SK-N-SH (cell line): ENCODE results near the gene AFAP1. TPM values are rescaled to one million over a fixed set of nuclear protein-coding genes. Genes with fewer than 3 reads are reported as not detected.

Source experiments
- CTCF ChIA-PET: fragments of 300-600, 350-600 bp; formaldehyde crosslinking; extraction: SDS; loops from one replicate; lab custom pipeline; 2021; lab: Yijun Ruan, JAX
- POLR2A ChIA-PET: fragments of 350-600 bp; sonication (Branson Sonifier 250); formaldehyde crosslinking; extraction: SDS; loops from one replicate; lab custom pipeline; 2020; ENCODE audit warnings: antibody characterized with exemption, inconsistent platforms; lab: Yijun Ruan, JAX
- DNase-seq: peaks from one replicate; pipeline ENCODE4 v3.0.0; 2012
- H2AFZ ChIP-seq: fragments of 200-600 bp; sonication (generic); 2 replicates; pipeline ENCODE4 v1.8.1; 2016; ENCODE audit warnings: antibody characterized with exemption, mild to moderate bottlenecking, low read depth
- H3F3A ChIP-seq: fragments of 200-600 bp; sonication (generic); replicated peaks from 2 replicates; pipeline ENCODE3; 2016; ENCODE audit warnings: antibody characterized with exemption, mild to moderate bottlenecking; ENCODE audit not compliant: insufficient read depth
- H3K27ac ChIP-seq, 2 experiments: fragments of 200-500 bp in 1 of 2; fragments of 200-600 bp in 1 of 2; sonication (Bioruptor generic) in 1 of 2; sonication (generic), shearing (Covaris generic) in 1 of 2; 2 replicates each; pipeline versions ENCODE4 v1.5.1 to v1.6.1; 2014 to 2016; ENCODE audit warnings: low read depth in 2 of 2, inconsistent platforms in 1 of 2, low read length in 1 of 2, mild to moderate bottlenecking in 1 of 2, mixed read lengths in 1 of 2
- H3K27me3 ChIP-seq: fragments of 200-600 bp; sonication (generic), shearing (Covaris generic); 2 replicates; pipeline ENCODE4 v1.6.1; 2016; ENCODE audit warnings: mixed run types; ENCODE audit not compliant: insufficient read depth
- H3K36me3 ChIP-seq, 2 experiments: fragments of 200-500 bp in 1 of 2; fragments of 200-600 bp in 1 of 2; sonication (Bioruptor generic) in 1 of 2; sonication (generic) in 1 of 2; replicated peaks in 1 of 2; 2 replicates each; pipeline versions ENCODE3 to v1.5.1; 2014 to 2016; ENCODE audit warnings: low read length in 1 of 2, mild to moderate bottlenecking in 1 of 2; ENCODE audit not compliant: insufficient read depth in 2 of 2, control insufficient read depth in 1 of 2
- H3K4me1 ChIP-seq, 2 experiments: fragments of 200-500 bp in 1 of 2; fragments of 200-600 bp in 1 of 2; sonication (Bioruptor generic) in 1 of 2; sonication (generic), shearing (Covaris generic) in 1 of 2; 2 replicates each; pipeline versions ENCODE4 v1.5.1 to v1.6.1; 2014 to 2016; ENCODE audit warnings: low read depth in 1 of 2, low read length in 1 of 2, mixed run types in 1 of 2; ENCODE audit not compliant: insufficient read depth in 2 of 2, control insufficient read depth in 1 of 2
- H3K4me2 ChIP-seq: fragments of 200-600 bp; sonication (generic), shearing (Covaris generic); 2 replicates; pipeline ENCODE4 v1.6.1; 2017; ENCODE audit warnings: mixed run types
- H3K4me3 ChIP-seq, 2 experiments: fragments of 200-500 bp in 1 of 2; fragments of 200-600 bp in 1 of 2; sonication (Bioruptor generic) in 1 of 2; sonication (generic), shearing (Covaris generic) in 1 of 2; 2 replicates each; pipeline versions ENCODE4 v1.5.1 to v1.8.1; 2014 to 2016; ENCODE audit warnings: low read depth in 2 of 2, inconsistent platforms in 1 of 2, low read length in 1 of 2, mild to moderate bottlenecking in 1 of 2, mixed read lengths in 1 of 2, moderate library complexity in 1 of 2
- H3K79me2 ChIP-seq: fragments of 200-600 bp; sonication (generic); 2 replicates; pipeline ENCODE4 v1.8.1; 2017; ENCODE audit warnings: mild to moderate bottlenecking; ENCODE audit not compliant: insufficient read depth
- H3K9ac ChIP-seq: fragments of 200-600 bp; sonication (generic); 2 replicates; pipeline ENCODE4 v1.6.1; 2017; ENCODE audit warnings: mixed run types
- H3K9me2 ChIP-seq: fragments of 200-600 bp; sonication (generic); 2 replicates; pipeline ENCODE4 v1.6.1; 2017; ENCODE audit warnings: mixed run types
- H3K9me3 ChIP-seq: fragments of 200-600 bp; sonication (generic); 2 replicates; pipeline ENCODE4 v1.6.1; 2017; ENCODE audit warnings: mixed run types, mild to moderate bottlenecking, moderate library complexity
- H4K20me1 ChIP-seq: fragments of 200-600 bp; sonication (generic); 2 replicates; pipeline ENCODE4 v1.6.1; 2017; ENCODE audit warnings: mild to moderate bottlenecking, mixed run types; ENCODE audit not compliant: insufficient read depth
- ELF1 ChIP-seq: IDR thresholded peaks from 2 replicates; pipeline ENCODE4 v1.4.0; 2012
- GATA2 ChIP-seq: sonication (generic); formaldehyde crosslinking; IDR thresholded peaks from 2 replicates; pipeline ENCODE4 v1.5.0; 2020; ENCODE audit warnings: mild to moderate bottlenecking, missing genetic modification reagents
- JUND ChIP-seq: IDR thresholded peaks from 2 replicates; pipeline ENCODE4 v1.4.0; 2012
- MEF2A ChIP-seq: IDR thresholded peaks from 2 replicates; pipeline ENCODE4 v1.4.0; 2012; ENCODE audit warnings: low read depth, borderline replicate concordance
- MXI1 ChIP-seq: IDR thresholded peaks from 2 replicates; pipeline ENCODE4 v1.6.1; 2012; ENCODE audit warnings: mild to moderate bottlenecking, low read depth, low read length, improper control_type of control experiment
- PBX3 ChIP-seq: IDR thresholded peaks from 2 replicates; pipeline ENCODE4; 2012
- POLR2AphosphoS5 ChIP-seq: IDR thresholded peaks from 2 replicates; pipeline ENCODE4 v1.6.1; 2012; ENCODE audit warnings: low read depth, low read length
- RAD21 ChIP-seq: IDR thresholded peaks from 2 replicates; pipeline ENCODE4 v1.6.1; 2012; ENCODE audit warnings: mild to moderate bottlenecking, low read length
- RCOR1 ChIP-seq: fragments of 150-350 bp; IDR thresholded peaks from 2 replicates; pipeline ENCODE4 v1.6.1; 2017; ENCODE audit warnings: antibody characterized with exemption, low read length
- REST ChIP-seq: IDR thresholded peaks from 2 replicates; pipeline ENCODE4 v1.6.1; 2012; ENCODE audit warnings: mild to moderate bottlenecking, low read depth, low read length, moderate library complexity
- RFX5 ChIP-seq: IDR thresholded peaks from 2 replicates; pipeline ENCODE4 v1.6.1; 2012; ENCODE audit warnings: mild to moderate bottlenecking, improper control_type of control experiment, low read length
- SIN3A ChIP-seq: IDR thresholded peaks from 2 replicates; pipeline ENCODE4 v1.6.1; 2012; ENCODE audit warnings: low read depth, mild to moderate bottlenecking, low read length, moderate library complexity, borderline replicate concordance
- TAF1 ChIP-seq: IDR thresholded peaks from 2 replicates; pipeline ENCODE4 v1.6.1; 2012; ENCODE audit warnings: low read depth, mild to moderate bottlenecking, low read length, moderate library complexity, borderline replicate concordance
- TCF12 ChIP-seq: IDR thresholded peaks from 2 replicates; pipeline ENCODE4 v1.4.0; 2012
- YY1 ChIP-seq: IDR thresholded peaks from 2 replicates; pipeline ENCODE4 v1.4.0; 2012; ENCODE audit warnings: low read depth, mild to moderate bottlenecking
- WGBS: methylation state at CpG from one replicate; pipeline ENCODE4 v1.1.6; 2017; ENCODE audit warnings: low lambda C conversion rate; 5-methylcytosine and 5-hydroxymethylcytosine counted together
- polyA plus RNA-seq, 3 experiments: library from polyadenylated mRNA; depleted of rRNA; stranded (reverse); fragments of >200 nt; gene quantifications; 2 replicates each; pipeline ENCODE4 v1.2.3, GENCODE V29; 2012
- TF ChIP-seq, protein P1 (sequence below): IDR thresholded peaks from 2 replicates; pipeline ENCODE4 v1.4.0; 2012; ENCODE audit warnings: low read depth, borderline replicate concordance
- TF ChIP-seq, protein P2 (sequence below): fragments of 150-350 bp; IDR thresholded peaks from 2 replicates; pipeline ENCODE4 v1.6.1; 2017; ENCODE audit warnings: antibody characterized with exemption, low read length, low read depth, borderline replicate concordance

AFAP1 gene
- polyA plus RNA-seq, 1 of the 3 experiments (the other 2 are of a cell fraction): 67.9 TPM

DNA sequence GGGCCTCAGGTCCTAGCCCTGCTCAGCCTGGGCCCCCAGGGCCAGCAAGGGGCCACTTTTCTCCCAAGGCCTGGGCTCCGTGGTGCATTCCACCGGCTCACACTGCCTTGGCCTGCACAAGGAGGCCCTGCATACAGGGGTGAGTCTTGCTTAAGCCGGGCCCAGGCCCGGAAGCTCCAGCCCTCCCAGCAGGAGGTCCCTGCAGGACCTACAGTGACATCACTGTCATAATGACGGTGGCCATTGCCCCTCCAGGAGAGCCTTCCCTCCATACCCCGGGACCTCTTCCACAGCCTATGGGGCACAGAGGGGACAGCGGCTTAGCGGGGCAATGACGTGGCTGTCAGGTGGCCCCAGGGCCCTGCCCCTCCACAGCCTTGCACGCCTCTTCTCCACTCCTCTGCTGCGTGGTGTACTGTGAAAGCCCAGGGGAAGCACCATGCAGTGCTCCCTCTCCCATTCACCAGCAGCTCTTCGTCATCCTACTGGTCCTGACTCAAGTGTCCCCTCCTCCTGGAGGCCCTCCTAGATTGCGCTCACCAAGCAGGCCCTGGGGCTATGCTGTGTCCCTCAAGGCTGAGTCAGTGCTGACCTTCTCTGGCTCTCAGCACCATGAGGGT lies 32.3 kb upstream of the AFAP1 start (continued):
- TF ChIP-seq PBX3 (no peak), RAD21 (no peak), TAF1 (no peak), MEF2A (no peak), GATA2 (CRISPR knock-in tag) (no peak)
- TF ChIP-seq, all 33 proteins: peak for 0

DNA sequence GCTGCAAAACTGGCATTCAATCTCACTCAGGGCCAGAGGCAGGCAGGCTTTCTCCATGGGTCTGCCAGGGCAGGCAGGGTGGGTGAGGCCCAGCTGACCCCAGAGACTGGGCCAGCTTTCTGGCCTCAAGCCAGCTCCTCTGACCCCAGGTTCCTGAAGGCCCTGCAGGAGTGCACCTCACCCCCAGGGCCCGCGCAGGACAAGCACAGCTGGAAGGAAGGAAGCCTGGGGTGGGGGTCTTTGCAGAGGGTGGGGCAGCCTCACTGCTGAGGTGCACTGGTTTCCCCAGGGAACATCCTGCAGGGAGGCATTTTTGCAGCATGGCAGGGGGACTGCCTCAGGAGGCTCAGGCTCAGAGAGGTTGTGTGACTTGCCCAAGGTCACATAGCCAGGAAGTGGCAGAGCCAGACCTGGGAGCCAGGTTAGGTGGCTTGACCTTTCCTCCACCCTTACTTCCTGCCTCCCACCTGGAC lies 31.5 kb upstream of the AFAP1 start:
- TF ChIP-seq SIN3A (no peak), TCF12 (no peak), RFX5 (no peak), JUND (no peak), GATA2 (CRISPR knock-in tag) (no peak), POLR2AphosphoS5 (no peak), YY1 (no peak), REST (no peak), MXI1 (no peak), RCOR1 (no peak), MEF2A (no peak), ELF1 (no peak)
- TF ChIP-seq, protein P1, sequence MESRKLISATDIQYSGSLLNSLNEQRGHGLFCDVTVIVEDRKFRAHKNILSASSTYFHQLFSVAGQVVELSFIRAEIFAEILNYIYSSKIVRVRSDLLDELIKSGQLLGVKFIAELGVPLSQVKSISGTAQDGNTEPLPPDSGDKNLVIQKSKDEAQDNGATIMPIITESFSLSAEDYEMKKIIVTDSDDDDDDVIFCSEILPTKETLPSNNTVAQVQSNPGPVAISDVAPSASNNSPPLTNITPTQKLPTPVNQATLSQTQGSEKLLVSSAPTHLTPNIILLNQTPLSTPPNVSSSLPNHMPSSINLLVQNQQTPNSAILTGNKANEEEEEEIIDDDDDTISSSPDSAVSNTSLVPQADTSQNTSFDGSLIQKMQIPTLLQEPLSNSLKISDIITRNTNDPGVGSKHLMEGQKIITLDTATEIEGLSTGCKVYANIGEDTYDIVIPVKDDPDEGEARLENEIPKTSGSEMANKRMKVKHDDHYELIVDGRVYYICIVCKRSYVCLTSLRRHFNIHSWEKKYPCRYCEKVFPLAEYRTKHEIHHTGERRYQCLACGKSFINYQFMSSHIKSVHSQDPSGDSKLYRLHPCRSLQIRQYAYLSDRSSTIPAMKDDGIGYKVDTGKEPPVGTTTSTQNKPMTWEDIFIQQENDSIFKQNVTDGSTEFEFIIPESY: no peak
- TF ChIP-seq, protein P2, sequence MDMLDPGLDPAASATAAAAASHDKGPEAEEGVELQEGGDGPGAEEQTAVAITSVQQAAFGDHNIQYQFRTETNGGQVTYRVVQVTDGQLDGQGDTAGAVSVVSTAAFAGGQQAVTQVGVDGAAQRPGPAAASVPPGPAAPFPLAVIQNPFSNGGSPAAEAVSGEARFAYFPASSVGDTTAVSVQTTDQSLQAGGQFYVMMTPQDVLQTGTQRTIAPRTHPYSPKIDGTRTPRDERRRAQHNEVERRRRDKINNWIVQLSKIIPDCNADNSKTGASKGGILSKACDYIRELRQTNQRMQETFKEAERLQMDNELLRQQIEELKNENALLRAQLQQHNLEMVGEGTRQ: no peak
- TF ChIP-seq, all 33 proteins: peak for 0
- ChIA-PET POLR2A (no interaction called here), CTCF (interaction anchor here (0.9 to 1.6 kb wide), 4 partner anchors 14 to 209 kb away, joined by 3 to 5 read pairs (median 4); no protein-coding TSS in a partner anchor)
- peak; percentile 39 for DNase-seq
- Histone ChIP-seq H3K27me3 (no peaks in the 10 kb centered on the region), H3K27ac (no peak overlapping the region; a peak in 1 of 4 replicates), H3K9me3 (no peaks in the 10 kb centered on the region), H3F3A (peaks cover 21% of the 10 kb centered on the region), H3K36me3 (no peaks in the 10 kb centered on the region), H3K79me2 (peaks cover 10% of the 10 kb centered on the region; the same call in 1 of the 2 replicates), H3K4me1 (peaks cover 24 to 31% of the 10 kb centered on the region in 2 experiments; a peak in 3 of 4 replicates), H4K20me1 (no peaks in the 10 kb centered on the region), H3K9ac (no peak overlapping the region), H3K4me2 (peak overlapping the region; percentile 64; the same call in 1 of the 2 replicates), H3K9me2 (no peaks in the 10 kb centered on the region), H2AFZ (no peak overlapping the region), H3K4me3 (no peak overlapping the region)
- WGBS: no CpG with 5 or more reads among the region's 2 CpGs
